ENCODE measurements around the gene PEG3. TPM values are rescaled to one million over a fixed set of nuclear protein-coding genes. Genes with fewer than 3 reads are reported as not detected.

The PEG3 gene
- total RNA-seq, 1 donor from 2014 or later = not detected

GRCh38 chr19:56827708-56828107 lies 12.8 kb downstream of the PEG3 start:
- Mint-ChIP-seq H3K27me3 (ENCODE audit: low read depth, unreplicated experiment) (no peaks in the 10 kb centered on the region), H3K27ac (ENCODE audit: unreplicated experiment) (no peak overlapping the region), H3K9me3 (ENCODE audit: unreplicated experiment) (peaks cover 17% of the 10 kb centered on the region), H3K36me3 (ENCODE audit: low read depth, unreplicated experiment) (no peaks in the 10 kb centered on the region), H3K4me3 (ENCODE audit: unreplicated experiment) (no peak overlapping the region), H3K4me1 (ENCODE audit: low read depth, unreplicated experiment) (no peaks in the 10 kb centered on the region)
- Histone ChIP-seq H2AFZ (ENCODE audit: low read depth, low read length) (no peak overlapping the region), H3K36me3 (ENCODE audit: insufficient read depth, low read length) (no peaks in the 10 kb centered on the region), H3K27me3 (ENCODE audit: insufficient read depth, low read length) (no peaks in the 10 kb centered on the region), H3K4me3 (ENCODE audit: insufficient read depth, low read depth, low read length) (no peak overlapping the region), H3K4me1 (ENCODE audit: insufficient read depth, low read length) (no peaks in the 10 kb centered on the region), H4K20me1 (ENCODE audit: insufficient read depth, low read length) (no peaks in the 10 kb centered on the region), H3K9me3 (ENCODE audit: insufficient read depth, low read depth, low read length) (peaks cover 15% of the 10 kb centered on the region), H3K4me2 (ENCODE audit: low read length) (no peak overlapping the region), H3K79me2 (ENCODE audit: insufficient read depth, low read length) (no peaks in the 10 kb centered on the region), H3K27ac (ENCODE audit: low read depth, low read length) (no peak overlapping the region), H3K9ac (ENCODE audit: low read length) (no peak overlapping the region)
- no peak for DNase-seq (ENCODE audit: low read depth)
- TF ChIP-seq EZH2 (IDR thresholded peaks at IDR 0.05; ENCODE audit: insufficient read depth, low read length) (no peak), CTCF (IDR thresholded peaks at IDR 0.05; ENCODE audit: insufficient read depth, low read depth, low read length) (no peak)
- FAIRE-seq = no peak

- Mint-ChIP-seq H3K4me1 (ENCODE audit: low read depth, unreplicated experiment) (no peaks in the 10 kb centered on the region), H3K4me3 (ENCODE audit: unreplicated experiment) (no peak overlapping the region), H3K36me3 (ENCODE audit: low read depth, unreplicated experiment) (no peaks in the 10 kb centered on the region), H3K27me3 (ENCODE audit: low read depth, unreplicated experiment) (no peaks in the 10 kb centered on the region), H3K27ac (ENCODE audit: unreplicated experiment) (no peak overlapping the region), H3K9me3 (ENCODE audit: unreplicated experiment) (peaks cover 17% of the 10 kb centered on the region)
- H2AFZ ChIP-seq (ENCODE audit: low read depth, low read length) = no peak overlapping the region
- no peaks in the 10 kb centered on the region for H3K36me3 ChIP-seq (ENCODE audit: insufficient read depth, low read length)
- no peak overlapping the region for H3K4me2 ChIP-seq (ENCODE audit: low read length)
- no peak overlapping the region for H3K4me3 ChIP-seq (ENCODE audit: insufficient read depth, low read depth, low read length)
- H3K27ac ChIP-seq (ENCODE audit: low read depth, low read length) = no peak overlapping the region
- no peak for FAIRE-seq
- no peaks in the 10 kb centered on the region for H4K20me1 ChIP-seq (ENCODE audit: insufficient read depth, low read length)
- no peaks in the 10 kb centered on the region for H3K79me2 ChIP-seq (ENCODE audit: insufficient read depth, low read length)
- no peaks in the 10 kb centered on the region for H3K4me1 ChIP-seq (ENCODE audit: insufficient read depth, low read length)
- no peak for DNase-seq (ENCODE audit: low read depth)
- H3K27me3 ChIP-seq (ENCODE audit: insufficient read depth, low read length) = no peaks in the 10 kb centered on the region
- H3K9me3 ChIP-seq (ENCODE audit: insufficient read depth, low read depth, low read length) = peaks cover 10% of the 10 kb centered on the region
- TF ChIP-seq CTCF (IDR thresholded peaks at IDR 0.05; ENCODE audit: insufficient read depth, low read depth, low read length) = no peak
- no peak for TF ChIP-seq EZH2 (IDR thresholded peaks at IDR 0.05; ENCODE audit: insufficient read depth, low read length)
- H3K9ac ChIP-seq (ENCODE audit: low read length) = no peak overlapping the region
Observed at GRCh38 chr19:56823956-56824355, 16.6 kb downstream of the PEG3 start.

- DNase-seq (ENCODE audit: low read depth) = no peak
- no peak for FAIRE-seq
- Mint-ChIP-seq H3K27ac (ENCODE audit: unreplicated experiment) (no peak overlapping the region), H3K36me3 (ENCODE audit: low read depth, unreplicated experiment) (no peaks in the 10 kb centered on the region), H3K4me1 (ENCODE audit: low read depth, unreplicated experiment) (no peaks in the 10 kb centered on the region), H3K27me3 (ENCODE audit: low read depth, unreplicated experiment) (no peaks in the 10 kb centered on the region), H3K4me3 (ENCODE audit: unreplicated experiment) (no peak overlapping the region), H3K9me3 (ENCODE audit: unreplicated experiment) (peaks cover 17% of the 10 kb centered on the region)
- H3K4me1 ChIP-seq (ENCODE audit: insufficient read depth, low read length) = no peaks in the 10 kb centered on the region
- H3K27me3 ChIP-seq (ENCODE audit: insufficient read depth, low read length) = no peaks in the 10 kb centered on the region
- no peak overlapping the region for H3K4me3 ChIP-seq (ENCODE audit: insufficient read depth, low read depth, low read length)
- H3K79me2 ChIP-seq (ENCODE audit: insufficient read depth, low read length) = no peaks in the 10 kb centered on the region
- peaks cover 10% of the 10 kb centered on the region for H3K9me3 ChIP-seq (ENCODE audit: insufficient read depth, low read depth, low read length)
- no peaks in the 10 kb centered on the region for H4K20me1 ChIP-seq (ENCODE audit: insufficient read depth, low read length)
- no peak for TF ChIP-seq CTCF (IDR thresholded peaks at IDR 0.05; ENCODE audit: insufficient read depth, low read depth, low read length)
- TF ChIP-seq EZH2 (IDR thresholded peaks at IDR 0.05; ENCODE audit: insufficient read depth, low read length) = no peak
- H3K27ac ChIP-seq (ENCODE audit: low read depth, low read length) = no peak overlapping the region
- H3K9ac ChIP-seq (ENCODE audit: low read length) = no peak overlapping the region
- H2AFZ ChIP-seq (ENCODE audit: low read depth, low read length) = no peak overlapping the region
- no peaks in the 10 kb centered on the region for H3K36me3 ChIP-seq (ENCODE audit: insufficient read depth, low read length)
- H3K4me2 ChIP-seq (ENCODE audit: low read length) = no peak overlapping the region
Observed at GRCh38 chr19:56823417-56823816, 17.1 kb downstream of the PEG3 start.

Data from astrocyte (in vitro differentiated cells and primary cell).